SU-DHL-6 (cell line): Measurements from ENCODE around the gene MPI.

Experiments
- CTCF ChIP-seq: fragments of 200-600 bp; sonication (generic); IDR thresholded peaks from one replicate; pipeline ENCODE4 v1.5.1; 2017; ENCODE audit warnings: antibody characterized with exemption, mild to moderate bottlenecking, low read length, moderate library complexity; ENCODE audit not compliant: insufficient read depth, poor library complexity, severe bottlenecking
- EZH2phosphoT487 ChIP-seq: fragments of 200-600 bp; sonication (generic), shearing (Covaris generic); conservative IDR thresholded peaks from 2 replicates; pipeline ENCODE4 v1.6.1; 2018; ENCODE audit warnings: mild to moderate bottlenecking, antibody characterized with exemption, low read length, moderate library complexity, mixed read lengths

- TF ChIP-seq CTCF (no peak), EZH2phosphoT487 (no peak)
These were observed 11.6 kb upstream of the MPI start for GRCh38 chr15:74878273-74878672.
